ENCODE measurements around the gene DUSP5.
A peak's percentile ranks its signal among the peaks of the same experiment; 100 is the strongest.

Gene DUSP5

GRCh38 chr10:110481919-110482318 is 15.8 kb upstream of the DUSP5 start:
- DNase-seq = no peak

GRCh38 chr10:110483633-110484032 is 14.1 kb upstream of the DUSP5 start:
- no peak for DNase-seq

- no peak for DNase-seq
These were observed 12.2 kb upstream of the DUSP5 start for GRCh38 chr10:110485541-110485940.

- no peak for DNase-seq
These were observed 10.9 kb upstream of the DUSP5 start for GRCh38 chr10:110486680-110487410.

- DNase-seq = no peak
These were observed 10.0 kb upstream of the DUSP5 start for GRCh38 chr10:110487411-110488331.

GRCh38 chr10:110488332-110488681 is 9.4 kb upstream of the DUSP5 start:
- no peak for DNase-seq

- DNase-seq = no peak
These were observed 8.8 kb upstream of the DUSP5 start for GRCh38 chr10:110488940-110489339.

GRCh38 chr10:110490640-110491039 is 7.1 kb upstream of the DUSP5 start:
- DNase-seq = no peak

GRCh38 chr10:110491346-110491745 is 6.4 kb upstream of the DUSP5 start:
- no peak for DNase-seq

- peak; percentile 83 to 94 for DNase-seq
These were observed 5.5 kb upstream of the DUSP5 start for GRCh38 chr10:110492069-110492822.

GRCh38 chr10:110493832-110494426 is 3.8 kb upstream of the DUSP5 start:
- no peak for DNase-seq

- no peak for DNase-seq
These were observed 3.2 kb upstream of the DUSP5 start for GRCh38 chr10:110494532-110494931.

- DNase-seq = peak; percentile 77 to 92
These were observed 1.8 kb upstream of the DUSP5 start for GRCh38 chr10:110495731-110496552.

- DNase-seq = no peak
These were observed 912 bp upstream of the DUSP5 start for GRCh38 chr10:110496553-110497437.

- DNase-seq = peak in 1 of 2 donors; percentile 52
These were observed 627 bp downstream of the DUSP5 start for GRCh38 chr10:110498087-110498981.

GRCh38 chr10:110498982-110499795 is 1.5 kb downstream of the DUSP5 start:
- DNase-seq = no peak

GRCh38 chr10:110499796-110500514 is 2.2 kb downstream of the DUSP5 start:
- DNase-seq = no peak

- no peak for DNase-seq
These were observed 2.8 kb downstream of the DUSP5 start for GRCh38 chr10:110500515-110500905.

Data from inflammatory macrophage treated with lipopolysaccharide for 1 hour (primary cell).